ENCODE data around the gene MICU1.
"Not testable (repeated sequence)": the region's sequence is repeated elsewhere in the genome, so short reads cannot be mapped to it uniquely, and the experiment has no call there.

MICU1 gene

GRCh38 chr10:72625608-72626443 lies at the start of gene MICU1:
Gene MICU1, minus strand, starts transcription at chr10:72626079. Its CDS starts 59,286 bp downstream, at chr10:72566793.
- DNase-seq (ENCODE audit: low read depth in 2 of 2): peak; percentile 88 to 91

- not testable (repeated sequence) for DNase-seq (ENCODE audit: low read depth in 2 of 2)
These were observed 48.3 kb upstream of the MICU1 start for GRCh38 chr10:72674174-72674573.

- DNase-seq (ENCODE audit: low read depth in 2 of 2): no peak
These were observed 47.4 kb upstream of the MICU1 start for GRCh38 chr10:72673280-72673679.

- no peak for DNase-seq (ENCODE audit: low read depth in 2 of 2)
These were observed 41.5 kb upstream of the MICU1 start for GRCh38 chr10:72667207-72667864.

- no peak for DNase-seq (ENCODE audit: low read depth in 2 of 2)
These were observed 40.0 kb upstream of the MICU1 start for GRCh38 chr10:72665925-72666324.

GRCh38 chr10:72663971-72664370 lies 38.1 kb upstream of the MICU1 start:
- no peak for DNase-seq (ENCODE audit: low read depth in 2 of 2)

GRCh38 chr10:72661431-72661830 lies 35.6 kb upstream of the MICU1 start:
- no peak for DNase-seq (ENCODE audit: low read depth in 2 of 2)

- no peak for DNase-seq (ENCODE audit: low read depth in 2 of 2)
These were observed 34.3 kb upstream of the MICU1 start for GRCh38 chr10:72660220-72660619.

GRCh38 chr10:72659694-72660093 lies 33.8 kb upstream of the MICU1 start:
- no peak for DNase-seq (ENCODE audit: low read depth in 2 of 2)

- no peak for DNase-seq (ENCODE audit: low read depth in 2 of 2)
These were observed 33.0 kb upstream of the MICU1 start for GRCh38 chr10:72658696-72659400.

- DNase-seq (ENCODE audit: low read depth in 2 of 2): no peak
These were observed 28.8 kb upstream of the MICU1 start for GRCh38 chr10:72654720-72655119.

GRCh38 chr10:72653383-72654096 lies 27.7 kb upstream of the MICU1 start:
- DNase-seq (ENCODE audit: low read depth in 2 of 2): no peak

- DNase-seq (ENCODE audit: low read depth in 2 of 2): no peak
These were observed 23.4 kb upstream of the MICU1 start for GRCh38 chr10:72649291-72649690.

- no peak for DNase-seq (ENCODE audit: low read depth in 2 of 2)
These were observed 22.4 kb upstream of the MICU1 start for GRCh38 chr10:72648301-72648700.

- not testable (repeated sequence) for DNase-seq (ENCODE audit: low read depth in 2 of 2)
These were observed 21.1 kb upstream of the MICU1 start for GRCh38 chr10:72646971-72647370.

- DNase-seq (ENCODE audit: low read depth in 2 of 2): no peak
These were observed 19.5 kb upstream of the MICU1 start for GRCh38 chr10:72645263-72645858.

GRCh38 chr10:72642318-72642717 lies 16.4 kb upstream of the MICU1 start:
- no peak for DNase-seq (ENCODE audit: low read depth in 2 of 2)

GRCh38 chr10:72639441-72639873 lies 13.6 kb upstream of the MICU1 start:
- no peak for DNase-seq (ENCODE audit: low read depth in 2 of 2)

GRCh38 chr10:72638586-72639440 lies 12.9 kb upstream of the MICU1 start:
- DNase-seq (ENCODE audit: low read depth in 2 of 2): no peak

- DNase-seq (ENCODE audit: low read depth in 2 of 2): peak; percentile 9 to 16
These were observed 11.5 kb upstream of the MICU1 start for GRCh38 chr10:72637398-72637857.
